GM18519 (cell line): Measurements from ENCODE around the gene PRKAR1B.

Experiments used
- ATAC-seq: cut with Tn5 transposase; IDR thresholded peaks from one replicate; pipeline ENCODE4 v1.9.1; 2021; ENCODE audit warnings: mild to moderate bottlenecking, moderate library complexity; ENCODE audit not compliant: unreplicated experiment, low FRiP score

The PRKAR1B gene

GRCh38 chr7:725223-726005 is 1.7 kb downstream of the PRKAR1B start:
- no peak for ATAC-seq

- no peak for ATAC-seq
Observed at GRCh38 chr7:724298-724697, 2.8 kb downstream of the PRKAR1B start.

- ATAC-seq: no peak
Observed at GRCh38 chr7:723541-723940, 3.5 kb downstream of the PRKAR1B start.

- no peak for ATAC-seq
Observed at GRCh38 chr7:721619-722248, 5.3 kb downstream of the PRKAR1B start.

- ATAC-seq: no peak
Observed at GRCh38 chr7:716636-717035, 10.4 kb downstream of the PRKAR1B start.

GRCh38 chr7:716222-716621 is 10.9 kb downstream of the PRKAR1B start:
- no peak for ATAC-seq

GRCh38 chr7:714251-714671 is 12.8 kb downstream of the PRKAR1B start:
- ATAC-seq: no peak

GRCh38 chr7:713488-714230 is 13.4 kb downstream of the PRKAR1B start:
- ATAC-seq: no peak

GRCh38 chr7:713139-713457 is 14.0 kb downstream of the PRKAR1B start:
- no peak for ATAC-seq

- ATAC-seq: no peak
Observed at GRCh38 chr7:712381-713138, 14.5 kb downstream of the PRKAR1B start.

GRCh38 chr7:711922-712380 is 15.1 kb downstream of the PRKAR1B start:
- ATAC-seq: no peak

- no peak for ATAC-seq
Observed at GRCh38 chr7:711093-711921, 15.8 kb downstream of the PRKAR1B start.

GRCh38 chr7:710161-710560 is 16.9 kb downstream of the PRKAR1B start:
- no peak for ATAC-seq

GRCh38 chr7:707296-708000 is 19.6 kb downstream of the PRKAR1B start:
- no peak for ATAC-seq

GRCh38 chr7:706721-707120 is 20.4 kb downstream of the PRKAR1B start:
- ATAC-seq: no peak

- no peak for ATAC-seq
Observed at GRCh38 chr7:703049-703448, 24.0 kb downstream of the PRKAR1B start.

GRCh38 chr7:701086-701671 is 25.9 kb downstream of the PRKAR1B start:
- ATAC-seq: no peak

GRCh38 chr7:699476-700170 is 27.5 kb downstream of the PRKAR1B start:
- ATAC-seq: no peak
